DMS 273 treated with DMSO at 0.1 percent for 48 hours (cell line): Measurements from ENCODE around the gene TBC1D20.

ENCODE experiments used
- DNase-seq: peaks from one replicate; lab custom pipeline; 2025; lab: John Stamatoyannopoulos, UW

TBC1D20 gene

GRCh38 chr20:418858-419365 is 43.4 kb downstream of the TBC1D20 start:
- DNase-seq, result no peak

- DNase-seq, result no peak
These were observed 44.5 kb downstream of the TBC1D20 start for GRCh38 chr20:417801-418342.

- DNase-seq, result no peak
These were observed 45.2 kb downstream of the TBC1D20 start for GRCh38 chr20:416950-417800.

GRCh38 chr20:415820-416322 is 46.5 kb downstream of the TBC1D20 start:
- DNase-seq, result no peak

- DNase-seq, result no peak
These were observed 48.2 kb downstream of the TBC1D20 start for GRCh38 chr20:414161-414560.

GRCh38 chr20:412081-412480 is 50.3 kb downstream of the TBC1D20 start:
- no peak for DNase-seq

- peak; percentile 72 for DNase-seq
These were observed 52.4 kb downstream of the TBC1D20 start for GRCh38 chr20:409697-410559.

GRCh38 chr20:408843-409696 is 53.3 kb downstream of the TBC1D20 start:
- no peak for DNase-seq

GRCh38 chr20:407953-408842 is 54.1 kb downstream of the TBC1D20 start, which contains the start of gene RBCK1:
RBCK1 (plus strand) TSS chr20:408299; CDS start chr20:408758, 459 bp downstream.
- peak; percentile 45 for DNase-seq

- DNase-seq, result peak; percentile 67
These were observed 55.0 kb downstream of the TBC1D20 start for GRCh38 chr20:407133-407952.

- DNase-seq, result no peak
These were observed 55.9 kb downstream of the TBC1D20 start for GRCh38 chr20:406200-407132.

- no peak for DNase-seq
These were observed 58.2 kb downstream of the TBC1D20 start for GRCh38 chr20:404088-404487.

- DNase-seq, result no peak
These were observed 58.8 kb downstream of the TBC1D20 start for GRCh38 chr20:403582-403957.

- DNase-seq, result no peak
These were observed 59.3 kb downstream of the TBC1D20 start for GRCh38 chr20:402898-403581.

GRCh38 chr20:402496-402885 is 59.8 kb downstream of the TBC1D20 start:
- no peak for DNase-seq

- DNase-seq, result no peak
These were observed 60.4 kb downstream of the TBC1D20 start for GRCh38 chr20:401682-402495.
